NCI-H1694 treated with DMSO at 0.1 percent for 48 hours (cell line): ENCODE measurements around the gene TFR2.

Experiments
- DNase-seq: peaks from one replicate; lab custom pipeline; 2025; lab: John Stamatoyannopoulos, UW

Gene TFR2

DNA sequence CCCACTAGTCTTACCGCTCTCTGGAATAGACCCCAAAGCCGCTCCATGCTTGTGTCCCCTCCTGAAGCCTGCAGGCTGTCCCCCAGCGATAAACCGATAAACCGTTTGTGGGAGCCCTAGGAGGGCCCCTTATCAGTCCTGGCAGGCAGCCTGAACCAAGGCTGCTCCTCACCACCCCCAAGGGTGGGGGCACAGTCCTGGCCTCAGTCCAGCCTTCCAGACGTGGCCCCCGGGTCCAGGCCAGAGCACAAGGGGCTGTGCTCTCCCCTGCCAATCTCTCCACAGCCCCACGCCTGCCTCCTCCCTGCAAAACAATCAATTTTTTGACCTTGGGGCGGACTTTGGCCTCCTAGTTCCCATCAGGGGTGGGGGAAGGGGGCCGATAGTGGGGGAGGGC lies at the start of gene TFR2:
Gene TFR2 (minus strand): TSS at position 90 of the 397 bp plus-strand sequence. CDS start 43 bp downstream, at position 47.
- DNase-seq, result no peak

DNA sequence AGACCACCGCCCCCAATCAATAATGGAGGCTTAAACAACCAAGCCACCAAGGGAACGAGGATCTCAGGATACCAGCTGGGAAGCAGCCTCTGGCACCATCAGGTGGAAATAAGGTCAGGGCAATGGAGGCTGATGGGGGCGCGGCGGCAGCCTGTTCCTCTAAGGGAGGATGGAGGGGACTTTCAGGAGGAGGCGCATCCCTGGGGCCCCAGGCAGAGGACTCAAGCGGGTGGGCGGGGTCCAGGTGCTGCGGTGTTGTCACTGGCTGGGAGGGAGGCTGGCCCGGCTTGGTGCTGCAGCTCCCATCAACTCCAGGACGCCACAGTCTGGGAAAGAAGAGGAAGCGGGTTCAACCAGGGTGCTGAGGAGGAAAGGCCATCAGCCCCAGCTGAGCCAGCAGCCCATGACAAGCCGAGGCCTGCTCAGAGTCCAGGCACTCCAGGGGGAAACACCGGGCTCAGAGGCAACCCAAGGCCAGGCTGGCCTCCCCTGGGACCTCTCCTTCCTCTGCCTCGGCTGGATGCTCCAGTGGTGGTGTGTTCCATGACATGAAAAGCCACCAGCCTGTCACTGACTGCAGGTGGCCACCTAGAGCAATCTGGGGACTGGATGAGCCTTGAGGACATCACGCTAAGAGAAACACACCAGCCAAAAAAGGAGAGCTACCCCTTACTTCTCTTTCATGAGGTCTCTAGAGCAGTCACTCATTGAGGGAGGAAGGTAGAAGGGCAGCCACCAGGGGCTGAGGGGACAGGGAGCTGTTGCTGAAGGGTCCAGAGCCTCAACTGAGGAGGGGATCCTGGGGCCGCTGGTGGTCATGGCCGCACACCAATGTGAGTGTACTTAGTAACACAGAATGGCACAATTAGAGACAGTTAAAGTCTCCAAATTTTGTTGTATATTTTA lies 48.1 kb upstream of the TFR2 start:
- no peak for DNase-seq

DNA sequence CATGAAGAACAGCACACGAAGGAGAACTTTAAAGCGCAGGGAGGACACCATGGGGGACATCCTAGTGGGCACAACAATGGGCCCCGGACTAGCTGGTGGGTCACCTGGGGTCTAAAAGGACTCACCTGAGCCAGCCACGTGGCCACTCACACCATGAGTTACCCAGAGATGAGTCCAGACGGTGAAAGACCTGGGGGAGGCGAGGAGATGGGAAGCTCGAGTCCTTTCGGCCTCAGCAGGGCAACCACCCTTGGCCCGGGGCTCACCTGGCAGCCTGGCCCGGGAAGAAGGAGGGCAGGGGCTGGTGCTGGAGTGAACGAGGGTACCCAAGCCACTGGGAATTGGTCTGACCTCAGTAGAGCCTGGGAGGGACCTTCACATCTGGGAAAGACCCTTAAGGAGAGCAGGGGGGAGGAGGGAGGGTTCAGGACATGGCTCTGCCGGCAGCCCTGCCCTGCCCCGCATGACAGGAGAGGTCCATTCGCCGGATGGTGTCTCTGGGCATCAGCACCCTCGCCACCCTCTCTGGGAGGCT lies 47.0 kb upstream of the TFR2 start:
- DNase-seq, result no peak

DNA sequence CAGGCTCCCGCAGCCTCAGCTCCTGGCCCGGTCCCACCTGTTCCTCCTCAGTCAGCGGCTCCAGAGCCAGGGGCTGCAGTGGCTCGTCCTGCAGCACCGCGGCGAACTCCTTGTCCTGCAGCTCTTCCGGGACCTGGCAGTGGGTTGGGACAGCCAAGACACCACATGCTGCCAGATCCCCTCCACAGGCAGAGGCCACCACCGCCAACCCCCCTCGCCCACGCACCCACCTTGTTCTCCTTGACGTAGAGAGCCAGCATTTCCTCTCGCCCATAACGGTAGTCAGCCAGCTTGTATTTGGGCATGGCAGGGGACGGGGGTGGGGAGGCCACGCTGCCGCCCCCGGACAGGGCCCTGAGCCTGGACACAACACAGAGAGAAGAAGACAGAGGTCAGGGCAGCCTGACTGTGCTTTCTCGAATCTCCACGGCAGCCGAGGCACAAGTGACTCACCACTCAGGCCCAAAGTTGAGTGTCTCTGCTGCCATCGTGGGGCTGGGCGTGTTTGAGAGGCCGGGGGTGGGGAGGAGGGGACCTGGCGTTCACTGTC lies 46.5 kb upstream of the TFR2 start:
- DNase-seq, result no peak

DNA sequence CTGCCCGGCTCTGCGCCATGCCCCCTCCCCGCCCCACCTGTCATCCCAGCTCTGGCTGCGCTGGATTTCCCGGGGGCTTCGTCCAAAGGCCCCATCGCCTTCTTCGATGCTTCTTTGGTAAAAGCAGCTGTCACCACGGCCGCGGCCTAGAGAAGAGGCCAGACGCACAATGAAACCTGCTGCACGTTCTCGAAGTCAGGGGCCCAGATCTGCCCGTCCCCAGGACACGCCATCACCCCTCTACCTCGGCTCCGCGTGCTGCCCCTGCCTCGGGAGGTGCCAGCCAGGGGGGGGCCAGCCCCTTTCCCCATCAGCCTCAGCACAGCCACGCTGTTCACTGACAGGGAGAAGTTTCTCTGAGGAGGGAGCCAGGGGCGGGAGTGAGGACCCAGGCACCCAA lies 45.9 kb upstream of the TFR2 start:
- no peak for DNase-seq

DNA sequence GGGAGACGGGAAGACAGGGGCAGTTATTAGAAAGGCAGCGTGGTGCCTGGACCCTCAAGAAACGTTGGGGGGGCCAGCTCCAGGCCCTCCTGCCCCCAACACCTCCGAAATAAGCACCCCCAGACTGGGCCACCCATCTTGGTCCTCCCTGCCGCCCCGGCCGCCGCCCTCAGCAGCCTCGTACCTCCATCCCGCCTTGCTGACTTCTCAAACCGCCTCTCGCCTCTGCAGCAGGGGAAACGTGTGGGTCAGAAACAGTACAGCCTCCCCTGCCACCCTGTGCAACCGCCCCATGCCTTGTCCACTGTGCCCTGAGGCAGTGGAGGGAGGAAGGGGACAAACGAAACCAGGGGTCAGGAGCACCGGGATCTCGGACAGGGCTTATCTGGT lies 45.5 kb upstream of the TFR2 start:
- no peak for DNase-seq

DNA sequence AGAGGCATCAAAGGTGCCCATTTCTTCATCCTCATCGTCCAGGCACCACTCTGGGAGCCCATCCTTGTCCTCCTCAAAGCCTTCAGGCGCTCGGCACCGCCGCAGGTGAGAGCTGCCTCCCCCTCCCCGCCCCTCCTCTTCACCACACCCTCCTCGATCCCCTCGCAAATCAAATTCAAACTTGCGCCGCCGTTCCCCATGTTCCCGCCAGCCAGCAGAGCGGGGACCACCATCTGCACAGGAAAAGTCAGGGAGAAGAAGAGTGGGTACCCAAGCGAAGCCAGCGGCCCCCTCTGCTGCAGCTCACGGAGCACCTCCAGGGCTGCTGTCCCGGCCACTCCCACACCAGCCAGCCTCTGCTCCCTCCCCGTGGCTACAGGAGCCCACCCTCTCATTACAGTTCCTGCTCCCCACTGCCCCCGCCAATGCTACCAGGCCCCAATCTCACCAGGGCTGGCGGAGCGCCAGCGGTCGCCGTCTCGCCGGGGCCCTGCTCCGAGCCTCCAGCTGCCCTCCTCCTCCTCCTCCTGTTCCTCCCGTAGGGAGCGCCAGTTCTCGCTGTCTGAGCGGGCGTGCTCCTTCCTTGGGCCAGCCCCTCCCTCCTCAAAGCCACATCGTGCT lies 45.0 kb upstream of the TFR2 start:
- DNase-seq, result no peak

DNA sequence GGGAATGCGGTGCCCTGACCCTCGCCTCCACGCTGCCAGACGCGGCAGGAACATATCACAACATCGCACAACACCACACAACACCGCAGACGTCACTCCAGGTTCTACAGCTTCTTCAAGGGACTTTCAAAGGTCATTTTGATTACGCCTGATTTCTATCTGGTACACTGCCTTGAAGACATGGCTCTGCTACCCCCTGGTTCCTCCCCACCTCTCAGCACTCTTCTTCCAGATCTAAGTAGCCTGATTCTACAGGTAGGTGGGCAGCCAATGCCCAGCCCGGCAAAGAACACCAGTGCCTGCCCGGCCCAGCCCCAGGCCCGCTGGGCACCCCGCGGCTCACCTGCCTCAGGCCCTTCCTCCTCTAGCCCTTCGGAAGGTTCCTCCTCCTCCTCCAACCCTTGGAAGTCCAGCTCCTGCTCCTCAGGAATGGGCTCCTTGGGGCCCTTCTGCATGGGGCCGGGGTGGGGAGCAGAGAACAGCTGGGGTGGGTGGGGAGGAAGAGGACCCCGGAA lies 44.3 kb upstream of the TFR2 start:
- no peak for DNase-seq

DNA sequence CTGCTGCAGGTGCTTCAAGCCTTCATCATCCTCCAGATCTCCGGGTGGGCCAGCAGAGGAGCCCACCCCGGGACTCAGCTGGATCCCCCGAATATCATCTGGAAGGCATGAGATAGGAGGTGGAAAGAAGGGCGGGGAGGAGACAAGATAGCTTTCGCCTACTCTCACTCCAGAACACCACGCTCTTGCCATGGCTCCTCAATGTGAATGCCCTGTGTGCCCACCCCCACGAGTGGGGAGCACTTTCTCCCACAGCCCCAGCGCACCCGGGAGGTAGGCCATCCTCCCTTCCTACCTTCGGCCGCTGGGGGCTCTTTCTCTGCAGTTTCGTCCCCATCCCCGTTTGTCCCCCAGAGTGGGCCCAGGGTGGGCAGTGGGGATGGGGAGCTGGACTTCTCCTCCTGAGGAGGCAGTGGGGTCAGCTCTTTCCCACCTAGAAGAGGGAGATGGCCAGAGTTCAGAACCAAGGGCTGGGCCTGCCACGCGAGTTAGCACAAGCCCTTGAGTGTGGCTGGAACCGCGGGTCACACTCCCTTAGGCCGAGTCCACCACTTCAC lies 43.8 kb upstream of the TFR2 start:
- no peak for DNase-seq

DNA sequence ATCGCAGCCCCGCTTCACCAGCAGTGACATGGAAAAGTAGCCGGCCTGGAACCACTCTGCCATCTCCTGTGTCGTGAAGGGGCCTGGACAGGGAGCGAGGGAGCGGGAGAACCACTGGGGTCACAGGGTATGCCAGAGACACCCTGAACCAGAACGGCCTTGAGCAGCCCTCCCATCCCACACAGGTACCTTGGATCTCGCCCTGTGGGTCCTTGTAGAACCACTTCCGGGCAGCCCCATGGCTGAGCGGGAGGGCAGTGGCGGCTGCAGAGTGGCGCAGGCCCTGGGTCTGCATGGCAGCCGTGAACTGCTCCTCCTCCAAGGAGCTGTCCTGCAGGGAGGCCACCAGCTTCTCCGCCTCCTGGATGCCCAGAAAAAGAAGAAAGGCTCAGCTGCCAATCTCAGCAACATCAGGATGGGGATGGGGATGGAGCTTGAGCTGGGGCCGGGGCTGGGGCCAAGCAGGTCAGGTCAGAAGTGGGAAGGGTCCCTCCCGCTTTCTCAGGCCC lies 43.2 kb upstream of the TFR2 start:
- DNase-seq, result no peak

DNA sequence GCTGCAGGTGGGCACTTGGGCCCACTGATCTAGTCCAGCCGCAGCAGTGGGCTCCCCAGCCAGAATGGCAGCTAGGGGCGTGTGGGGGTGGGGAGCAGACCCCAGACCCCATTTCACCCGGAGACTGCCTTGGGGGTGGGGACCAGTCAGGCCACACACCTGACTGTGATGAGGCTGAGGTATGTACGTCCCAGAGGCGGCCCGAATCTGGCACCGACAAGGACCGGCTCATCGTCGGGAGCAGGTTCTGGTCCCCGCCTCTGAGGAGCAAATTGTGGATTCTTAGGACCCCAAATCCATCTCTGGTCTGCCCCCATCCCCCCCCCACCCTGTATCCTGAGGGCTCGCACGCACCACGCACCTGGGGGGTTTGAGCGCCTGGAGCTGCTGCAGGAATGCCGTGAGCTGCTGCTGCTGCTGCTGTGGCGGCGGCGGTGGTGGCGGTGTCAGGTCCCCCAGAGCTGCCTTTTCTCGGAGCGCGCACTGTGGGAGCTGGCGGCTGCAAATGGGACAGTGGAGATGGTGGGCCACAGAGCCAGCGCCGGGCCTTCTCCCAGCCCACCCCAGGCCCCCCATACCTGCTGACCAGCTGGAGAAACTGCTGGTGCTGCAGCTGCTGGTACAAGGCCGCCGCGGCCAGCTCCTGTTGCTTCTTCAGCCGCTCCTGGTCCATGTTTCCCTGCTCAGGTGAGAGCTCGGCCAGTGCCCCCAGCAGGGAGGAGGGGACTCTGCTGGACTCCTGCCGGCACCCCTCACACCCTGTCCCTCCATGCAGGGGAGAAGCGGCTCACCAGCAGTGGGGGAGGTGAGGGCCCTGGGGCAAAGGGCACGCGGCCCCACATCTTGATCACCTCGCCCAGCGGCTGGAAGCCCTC lies 42.5 kb upstream of the TFR2 start:
- DNase-seq, result no peak

DNA sequence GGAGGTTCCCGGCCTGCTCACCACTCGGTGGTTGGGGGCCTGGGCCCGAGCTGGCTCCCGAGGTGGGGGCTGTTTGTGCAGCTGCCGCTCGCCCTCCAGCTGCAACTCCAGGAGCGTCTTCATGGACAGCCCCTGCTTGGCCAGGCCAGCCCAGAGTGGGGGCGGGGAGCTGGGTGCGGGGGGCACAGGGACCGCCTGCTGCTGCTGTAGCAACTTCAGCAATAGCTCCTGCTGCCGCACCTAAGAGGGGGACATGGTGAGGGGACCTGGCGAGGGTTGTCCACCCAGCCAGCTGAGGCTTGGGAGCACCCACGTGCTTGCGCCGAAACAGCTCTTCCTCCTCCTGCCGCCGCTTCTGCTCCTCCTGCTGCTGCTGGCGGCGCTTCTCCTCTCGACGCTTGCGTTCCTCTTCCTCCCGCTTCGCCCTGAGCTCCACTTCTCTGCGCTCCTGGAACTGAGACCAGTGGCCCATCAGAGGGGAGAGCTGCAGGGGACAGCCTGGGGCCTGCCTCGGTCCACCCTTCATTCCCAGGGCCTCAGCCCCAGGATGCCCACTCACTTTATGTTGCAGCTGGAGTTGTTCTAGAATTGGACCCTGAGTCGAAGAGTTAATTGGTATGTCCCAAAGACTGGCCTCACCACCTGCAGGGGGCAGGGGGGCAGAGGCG lies 41.8 kb upstream of the TFR2 start:
- no peak for DNase-seq

DNA sequence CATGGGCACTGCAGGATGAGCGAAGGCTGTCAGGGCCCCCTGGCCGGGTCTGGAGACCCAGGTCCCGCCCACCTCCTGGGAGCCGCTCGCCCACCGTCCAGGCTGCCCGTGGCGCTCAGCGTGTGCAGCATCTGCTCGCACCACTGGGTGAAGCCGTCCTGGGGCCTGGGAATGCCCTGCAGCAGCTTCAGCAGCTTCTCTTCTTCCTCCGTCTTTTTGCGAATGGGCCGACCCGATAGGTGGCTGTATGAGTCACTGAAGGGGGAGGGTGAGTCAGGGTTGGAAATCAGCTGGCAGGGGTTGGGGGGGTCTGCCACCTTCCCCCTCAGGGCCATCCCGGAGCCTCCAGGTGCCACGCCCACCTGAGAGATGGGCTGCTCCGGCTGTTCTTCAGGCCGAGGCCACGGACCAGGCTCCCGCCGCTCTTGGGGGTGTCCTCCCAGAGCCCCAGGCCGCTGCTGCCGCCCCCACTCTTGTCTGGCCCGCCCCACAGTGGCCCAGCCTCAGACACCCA lies 40.9 kb upstream of the TFR2 start:
- DNase-seq, result no peak

DNA sequence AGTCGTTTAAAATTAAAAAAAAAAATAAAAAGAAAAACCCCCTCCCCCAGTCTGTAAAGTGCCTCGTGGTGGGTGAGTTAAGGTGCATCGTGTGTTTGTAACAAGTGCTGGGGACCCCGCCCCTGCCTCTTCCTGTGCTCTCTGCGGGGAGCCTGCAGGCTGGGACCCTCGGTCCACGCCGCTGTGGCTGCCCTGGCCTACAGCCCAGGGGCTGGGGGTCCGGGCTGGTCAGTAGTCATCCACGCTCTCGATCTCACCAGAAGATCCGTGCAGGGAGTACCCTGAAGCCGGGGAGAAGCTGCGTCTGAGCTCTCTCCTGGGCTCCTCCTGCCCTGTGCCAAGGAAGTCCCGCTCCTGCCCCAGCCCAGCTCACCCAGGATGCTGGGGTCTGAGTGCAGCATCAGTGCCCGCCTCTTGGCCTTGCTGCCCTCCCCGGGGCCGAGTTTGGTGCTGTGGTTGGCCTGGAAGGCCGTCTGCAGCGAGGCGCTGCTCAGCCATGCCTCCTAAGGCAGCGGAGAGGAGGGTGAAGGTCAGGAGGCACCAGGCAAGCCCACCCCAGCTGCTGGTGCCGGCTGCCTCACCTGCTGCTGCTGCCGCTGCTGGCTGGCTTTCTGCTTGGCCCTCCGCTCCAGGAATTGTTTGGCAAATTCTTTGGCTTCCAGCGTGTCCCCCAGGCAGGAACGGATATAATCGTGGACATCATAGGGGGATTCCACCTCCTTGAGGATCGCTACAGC lies 40.3 kb upstream of the TFR2 start:
- DNase-seq, result no peak

DNA sequence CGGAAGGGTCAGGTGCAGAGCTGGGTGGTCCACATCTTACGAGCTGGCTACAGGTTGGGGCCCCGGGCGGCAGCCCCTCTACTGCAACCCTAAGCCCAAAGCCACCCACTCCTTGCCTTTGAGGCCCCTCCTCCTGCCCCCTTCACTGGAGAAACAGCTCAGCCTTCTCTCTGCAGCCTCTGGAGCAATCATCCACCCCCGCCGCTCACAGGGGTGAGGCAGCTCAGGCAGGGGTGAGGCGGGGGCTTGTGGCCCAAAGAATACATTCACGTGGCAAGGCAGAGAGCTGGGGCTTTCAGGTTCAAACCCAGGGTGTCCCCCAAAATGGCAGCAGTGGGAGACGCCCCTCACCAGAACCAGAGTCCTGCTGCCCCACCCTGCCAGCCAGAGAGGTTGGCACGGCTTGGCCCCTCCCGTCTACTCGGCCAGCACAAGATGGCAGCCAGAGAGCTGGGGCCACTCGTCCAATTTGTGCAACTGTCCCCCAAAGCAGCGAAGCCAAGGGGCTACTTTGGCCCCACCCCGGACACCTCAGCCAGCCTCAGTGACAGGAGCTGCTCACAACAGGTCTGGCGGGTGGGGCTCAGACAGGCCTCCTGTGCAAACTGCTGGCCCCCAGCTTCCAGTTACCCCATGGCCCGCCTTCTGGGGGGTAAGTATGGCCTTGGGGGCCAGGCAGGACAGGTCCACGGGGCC lies 39.4 kb upstream of the TFR2 start:
- DNase-seq, result no peak

DNA sequence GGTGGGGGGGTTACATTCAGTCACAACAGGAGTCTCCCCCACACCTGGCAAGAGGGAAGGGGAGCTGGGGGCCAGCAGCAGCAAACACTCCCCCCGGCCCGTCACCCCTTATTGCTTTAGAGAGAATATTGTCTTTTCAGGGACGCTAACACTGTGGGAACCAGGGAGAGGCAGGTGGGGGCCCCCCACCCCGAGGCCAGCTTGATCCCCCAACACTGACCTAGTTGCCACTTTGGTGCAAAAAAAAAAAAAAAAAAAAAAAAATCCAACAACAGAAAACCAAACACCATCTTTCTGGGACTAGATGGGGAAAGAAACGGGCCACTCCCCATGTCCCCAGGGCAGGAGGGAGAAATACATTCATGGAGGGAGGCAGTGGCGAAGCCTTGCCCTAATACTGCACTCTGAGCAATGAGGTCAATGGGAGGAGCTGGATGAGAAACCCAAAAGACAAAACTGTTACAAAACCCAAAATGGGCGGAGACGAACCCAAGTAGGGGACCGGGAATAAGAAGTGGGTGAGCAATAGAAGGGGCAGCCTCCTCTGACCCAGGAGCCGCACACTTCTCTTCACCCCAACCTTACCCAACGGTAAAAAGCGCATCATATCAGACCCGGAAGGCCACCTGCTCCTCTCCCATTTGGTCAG lies 38.7 kb upstream of the TFR2 start:
- DNase-seq, result no peak

DNA sequence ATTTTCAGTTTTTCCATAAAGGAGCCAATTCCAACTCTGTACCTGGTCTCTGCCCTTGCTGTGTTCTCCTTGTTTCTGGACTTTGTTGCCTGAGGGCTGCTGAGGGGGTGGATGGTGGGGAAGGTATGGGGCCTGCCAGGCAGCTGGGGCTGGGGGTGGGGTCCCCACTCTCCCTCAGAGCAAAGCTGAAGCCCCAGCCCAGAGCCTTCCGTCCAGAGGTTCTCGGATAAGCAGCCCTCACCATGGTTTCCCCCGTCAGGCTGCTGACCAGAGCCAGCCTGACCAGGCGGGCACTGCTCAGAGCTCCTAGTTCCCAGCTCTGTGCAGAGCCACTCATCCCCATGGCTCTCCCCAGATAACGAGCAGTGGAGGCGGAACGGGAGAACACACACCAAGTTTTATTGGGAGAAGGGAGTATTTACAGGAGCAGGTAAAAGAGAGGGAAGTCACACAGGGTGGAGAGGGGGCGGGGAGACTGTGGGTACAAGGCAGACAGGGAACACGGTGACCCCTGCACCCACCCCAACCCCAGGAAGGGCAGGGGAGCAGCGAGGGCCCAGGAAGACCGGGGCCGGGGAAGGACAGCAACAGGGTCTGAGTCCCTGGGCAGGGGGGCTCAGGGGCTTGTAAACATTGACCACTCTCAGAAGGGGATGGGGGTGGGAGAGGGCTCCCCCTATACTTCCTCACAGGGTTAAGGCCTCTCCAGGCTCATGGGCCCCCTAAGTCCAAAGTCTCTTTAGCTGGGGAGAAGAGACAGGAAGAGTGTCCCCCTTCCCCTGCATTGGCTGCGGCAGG lies 38.0 kb upstream of the TFR2 start:
- DNase-seq, result no peak
